GM19025 (cell line): ENCODE data around the gene PA2G4.
A peak's percentile ranks its signal among the peaks of the same experiment; 100 is the strongest.
"Not testable (repeated sequence)": the region's sequence is repeated elsewhere in the genome, so short reads cannot be mapped to it uniquely, and the experiment has no call there.

ENCODE experiments used
- ATAC-seq: cut with Tn5 transposase; IDR thresholded peaks from one replicate; pipeline ENCODE4 v1.9.1; 2021; ENCODE audit warnings: mild to moderate bottlenecking, low read depth, moderate library complexity; ENCODE audit not compliant: unreplicated experiment

Gene PA2G4

GRCh38 chr12:56104109-56104814 is at the start of gene PA2G4:
Gene PA2G4, plus strand, starts transcription at chr12:56104559. Its CDS starts 179 bp downstream, at chr12:56104738.
- peak; percentile 95 for ATAC-seq

GRCh38 chr12:56059964-56060363 is 44.4 kb upstream of the PA2G4 start:
- not testable (repeated sequence) for ATAC-seq

- no peak for ATAC-seq
These were observed 42.4 kb upstream of the PA2G4 start for GRCh38 chr12:56061982-56062381.

- no peak for ATAC-seq
These were observed 41.4 kb upstream of the PA2G4 start for GRCh38 chr12:56062996-56063395.

- ATAC-seq = no peak
These were observed 32.7 kb upstream of the PA2G4 start for GRCh38 chr12:56071648-56072047.

GRCh38 chr12:56074396-56074795 is 30.0 kb upstream of the PA2G4 start:
- no peak for ATAC-seq

- ATAC-seq = not testable (repeated sequence)
These were observed 26.4 kb upstream of the PA2G4 start for GRCh38 chr12:56077966-56078365.

- ATAC-seq = no peak
These were observed 25.9 kb upstream of the PA2G4 start for GRCh38 chr12:56078427-56078826.

GRCh38 chr12:56078931-56079722 is 25.2 kb upstream of the PA2G4 start:
- no peak for ATAC-seq

- no peak for ATAC-seq
These were observed 24.4 kb upstream of the PA2G4 start, which contains the start of gene ERBB3 for GRCh38 chr12:56079723-56080555. Gene ERBB3, plus strand, starts transcription at chr12:56080165. Its CDS starts 136 bp downstream, at chr12:56080301.

GRCh38 chr12:56080556-56081138 is 23.7 kb upstream of the PA2G4 start:
- no peak for ATAC-seq

GRCh38 chr12:56081393-56082347 is 22.7 kb upstream of the PA2G4 start:
- no peak for ATAC-seq

- ATAC-seq = no peak
These were observed 22.0 kb upstream of the PA2G4 start for GRCh38 chr12:56082382-56082781.

GRCh38 chr12:56082967-56083366 is 21.4 kb upstream of the PA2G4 start:
- ATAC-seq = no peak

GRCh38 chr12:56084958-56085543 is 19.3 kb upstream of the PA2G4 start:
- ATAC-seq = no peak

- ATAC-seq = no peak
These were observed 18.3 kb upstream of the PA2G4 start for GRCh38 chr12:56086096-56086495.

GRCh38 chr12:56086608-56087007 is 17.8 kb upstream of the PA2G4 start:
- ATAC-seq = no peak

GRCh38 chr12:56087220-56087619 is 17.1 kb upstream of the PA2G4 start:
- no peak for ATAC-seq

- no peak for ATAC-seq
These were observed 6.6 kb upstream of the PA2G4 start for GRCh38 chr12:56097738-56098137.
